ENCODE data around the gene SMG9.

The SMG9 gene

DNA sequence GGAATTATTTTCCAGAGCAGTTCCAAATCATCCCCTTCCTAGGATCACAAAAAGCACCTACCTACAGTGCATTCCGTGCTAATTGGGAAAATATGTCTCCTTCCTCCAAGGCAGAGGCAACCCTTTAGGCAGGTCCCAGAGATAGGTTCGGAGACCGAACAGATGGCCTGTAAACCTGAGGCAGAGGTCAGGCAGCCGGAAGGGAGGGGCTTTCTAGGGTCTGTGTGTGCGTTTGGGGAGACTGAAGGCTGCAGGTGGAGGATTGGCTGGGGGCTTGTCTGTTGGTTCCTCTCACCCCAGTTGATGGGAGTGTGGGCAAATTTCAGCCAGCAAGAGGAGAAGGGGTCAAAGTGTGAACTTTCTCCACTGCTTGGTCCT, 19.0 kb upstream of the SMG9 start:
- TF ChIP-seq, protein P1, sequence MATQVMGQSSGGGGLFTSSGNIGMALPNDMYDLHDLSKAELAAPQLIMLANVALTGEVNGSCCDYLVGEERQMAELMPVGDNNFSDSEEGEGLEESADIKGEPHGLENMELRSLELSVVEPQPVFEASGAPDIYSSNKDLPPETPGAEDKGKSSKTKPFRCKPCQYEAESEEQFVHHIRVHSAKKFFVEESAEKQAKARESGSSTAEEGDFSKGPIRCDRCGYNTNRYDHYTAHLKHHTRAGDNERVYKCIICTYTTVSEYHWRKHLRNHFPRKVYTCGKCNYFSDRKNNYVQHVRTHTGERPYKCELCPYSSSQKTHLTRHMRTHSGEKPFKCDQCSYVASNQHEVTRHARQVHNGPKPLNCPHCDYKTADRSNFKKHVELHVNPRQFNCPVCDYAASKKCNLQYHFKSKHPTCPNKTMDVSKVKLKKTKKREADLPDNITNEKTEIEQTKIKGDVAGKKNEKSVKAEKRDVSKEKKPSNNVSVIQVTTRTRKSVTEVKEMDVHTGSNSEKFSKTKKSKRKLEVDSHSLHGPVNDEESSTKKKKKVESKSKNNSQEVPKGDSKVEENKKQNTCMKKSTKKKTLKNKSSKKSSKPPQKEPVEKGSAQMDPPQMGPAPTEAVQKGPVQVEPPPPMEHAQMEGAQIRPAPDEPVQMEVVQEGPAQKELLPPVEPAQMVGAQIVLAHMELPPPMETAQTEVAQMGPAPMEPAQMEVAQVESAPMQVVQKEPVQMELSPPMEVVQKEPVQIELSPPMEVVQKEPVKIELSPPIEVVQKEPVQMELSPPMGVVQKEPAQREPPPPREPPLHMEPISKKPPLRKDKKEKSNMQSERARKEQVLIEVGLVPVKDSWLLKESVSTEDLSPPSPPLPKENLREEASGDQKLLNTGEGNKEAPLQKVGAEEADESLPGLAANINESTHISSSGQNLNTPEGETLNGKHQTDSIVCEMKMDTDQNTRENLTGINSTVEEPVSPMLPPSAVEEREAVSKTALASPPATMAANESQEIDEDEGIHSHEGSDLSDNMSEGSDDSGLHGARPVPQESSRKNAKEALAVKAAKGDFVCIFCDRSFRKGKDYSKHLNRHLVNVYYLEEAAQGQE (IDR thresholded peaks at IDR 0.05; ENCODE audit: insufficient read depth in 1 of 2, low read depth in 2 of 2, low read length in 2 of 2): no peak
- TF ChIP-seq SIN3A (IDR thresholded peaks at IDR 0.05; ENCODE audit: borderline replicate concordance, insufficient read depth, low read length): no peak
- no peak for TF ChIP-seq FOXP2 (optimal IDR thresholded peaks at IDR 0.05; ENCODE audit: borderline replicate concordance, extremely low read depth, extremely low read length, insufficient read depth)
- TF ChIP-seq POLR2AphosphoS5 (IDR thresholded peaks at IDR 0.05; ENCODE audit: low read depth, low read length): no peak
- no peak for TF ChIP-seq TAF1 (IDR thresholded peaks at IDR 0.05; ENCODE audit: borderline replicate concordance, insufficient read depth, low read length)

DNA sequence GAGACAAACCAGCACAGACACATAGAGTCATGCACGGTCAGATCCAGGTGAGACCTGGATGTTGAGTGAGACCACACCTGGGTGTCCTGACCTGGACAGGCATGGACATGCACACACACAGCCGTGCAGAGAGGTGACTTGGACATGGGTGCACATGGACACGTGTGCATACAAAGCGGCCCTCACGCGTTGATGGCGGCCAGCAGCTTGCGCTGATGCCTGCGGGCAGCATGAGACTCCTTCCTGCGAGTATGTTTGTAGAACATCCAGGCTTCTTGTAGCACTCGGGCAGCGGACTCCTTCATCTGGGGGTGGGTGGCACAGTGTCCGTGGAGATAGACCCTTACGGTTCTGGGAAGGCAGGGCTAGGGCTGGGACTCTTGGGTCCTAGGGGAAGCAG, 14.5 kb upstream of the SMG9 start:
- TF ChIP-seq TAF1 (IDR thresholded peaks at IDR 0.05; ENCODE audit: borderline replicate concordance, insufficient read depth, low read length): no peak
- TF ChIP-seq, protein P1 (IDR thresholded peaks at IDR 0.05; ENCODE audit: insufficient read depth in 1 of 2, low read depth in 2 of 2, low read length in 2 of 2): no peak
- no peak for TF ChIP-seq SIN3A (IDR thresholded peaks at IDR 0.05; ENCODE audit: borderline replicate concordance, insufficient read depth, low read length)
- no peak for TF ChIP-seq POLR2AphosphoS5 (IDR thresholded peaks at IDR 0.05; ENCODE audit: low read depth, low read length)
- TF ChIP-seq FOXP2 (optimal IDR thresholded peaks at IDR 0.05; ENCODE audit: borderline replicate concordance, extremely low read depth, extremely low read length, insufficient read depth): no peak

DNA sequence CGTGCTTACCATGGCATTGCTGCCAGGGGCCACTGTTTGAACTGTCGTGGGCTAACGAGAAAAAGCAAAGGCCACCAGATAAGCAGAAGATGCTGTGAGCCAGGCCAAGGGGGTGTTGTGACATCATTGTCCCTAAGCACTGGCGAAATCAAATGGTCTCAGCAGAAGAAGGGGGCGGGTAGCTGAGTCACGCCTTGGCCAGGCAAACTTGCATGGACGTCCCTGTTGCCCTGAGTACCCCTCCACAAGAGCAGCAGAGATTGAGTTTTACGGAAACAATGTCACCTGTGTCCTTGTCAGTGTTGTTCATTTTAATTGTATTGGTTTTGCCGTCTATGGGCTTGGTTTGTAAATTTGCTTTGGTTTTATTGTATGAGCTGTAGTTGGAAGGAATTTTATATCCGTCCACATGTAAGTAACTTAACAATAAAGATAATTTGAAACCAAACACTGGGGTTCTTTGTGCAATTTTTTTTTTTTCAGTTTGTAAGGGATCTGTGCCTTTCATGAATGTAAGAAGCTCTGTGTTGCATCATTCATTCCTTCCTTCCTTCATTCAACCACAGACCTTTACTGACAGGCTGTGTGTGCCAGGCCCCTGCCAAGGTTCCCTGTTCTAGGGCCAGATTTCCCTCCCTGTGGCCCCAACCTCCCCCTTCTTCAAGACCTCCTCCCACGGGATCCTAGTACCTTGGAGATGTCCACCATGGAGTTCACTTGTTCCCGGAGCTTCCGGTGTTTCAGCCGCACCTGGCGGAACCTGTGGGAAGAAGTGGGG, 13.7 kb upstream of the SMG9 start:
- no peak for TF ChIP-seq SIN3A (IDR thresholded peaks at IDR 0.05; ENCODE audit: borderline replicate concordance, insufficient read depth, low read length)
- no peak for TF ChIP-seq TAF1 (IDR thresholded peaks at IDR 0.05; ENCODE audit: borderline replicate concordance, insufficient read depth, low read length)
- no peak for TF ChIP-seq POLR2AphosphoS5 (IDR thresholded peaks at IDR 0.05; ENCODE audit: low read depth, low read length)
- TF ChIP-seq, protein P1 (IDR thresholded peaks at IDR 0.05; ENCODE audit: insufficient read depth in 1 of 2, low read depth in 2 of 2, low read length in 2 of 2): no peak
- TF ChIP-seq FOXP2 (optimal IDR thresholded peaks at IDR 0.05; ENCODE audit: borderline replicate concordance, extremely low read depth, extremely low read length, insufficient read depth): no peak

DNA sequence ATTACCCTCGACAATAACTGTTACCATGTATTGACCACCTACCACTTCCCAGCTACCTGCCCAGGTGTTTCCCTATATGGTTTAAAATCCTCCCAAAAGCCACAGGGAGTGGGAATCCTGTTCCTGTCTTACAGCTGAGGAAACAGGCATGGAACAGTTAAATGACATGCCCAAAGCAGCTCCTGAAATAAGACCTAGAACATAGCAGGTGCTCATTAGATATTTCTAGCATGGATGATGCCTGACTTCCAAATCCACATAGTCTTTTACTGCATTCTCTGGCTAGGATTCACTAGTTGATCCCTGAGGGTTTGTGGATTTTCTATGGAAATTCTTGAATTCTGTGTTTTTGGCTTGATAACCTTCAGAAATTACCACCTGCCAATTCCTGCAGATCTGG, 13.1 kb upstream of the SMG9 start:
- TF ChIP-seq, protein P1 (IDR thresholded peaks at IDR 0.05; ENCODE audit: insufficient read depth in 1 of 2, low read depth in 2 of 2, low read length in 2 of 2): no peak
- no peak for TF ChIP-seq POLR2AphosphoS5 (IDR thresholded peaks at IDR 0.05; ENCODE audit: low read depth, low read length)
- no peak for TF ChIP-seq SIN3A (IDR thresholded peaks at IDR 0.05; ENCODE audit: borderline replicate concordance, insufficient read depth, low read length)
- no peak for TF ChIP-seq FOXP2 (optimal IDR thresholded peaks at IDR 0.05; ENCODE audit: borderline replicate concordance, extremely low read depth, extremely low read length, insufficient read depth)
- no peak for TF ChIP-seq TAF1 (IDR thresholded peaks at IDR 0.05; ENCODE audit: borderline replicate concordance, insufficient read depth, low read length)
